IMR-90 (cell line): ENCODE measurements around the gene TMEM212. TPM values are rescaled to one million over a fixed set of nuclear protein-coding genes. Genes with fewer than 3 reads are reported as not detected.
A peak's percentile ranks its signal among the peaks of the same experiment; 100 is the strongest.

Source experiments
- ATAC-seq: fragments of 200-7000 bp; cut with Tn5 transposase; 2 replicates; pipeline ENCODE4 v1.9.1; 2020; ENCODE audit warnings: low read depth, mild to moderate bottlenecking, moderate library complexity
- BruUV-seq: library from RNA; stranded (reverse); fragments of 400-500 nt; replicated peaks from 2 replicates; lab custom pipeline; 2021; lab: Mats Ljungman, UMichigan
- CTCF ChIA-PET: fragments of 300-600 bp; formaldehyde crosslinking; extraction: SDS; loops from one replicate; lab custom pipeline; 2021; ENCODE audit warnings: antibody characterized with exemption; lab: Yijun Ruan, JAX
- POLR2A ChIA-PET: fragments of 300-600 bp; sonication (Branson Sonifier 250); formaldehyde crosslinking; loops from one replicate; lab custom pipeline; 2022; ENCODE audit warnings: antibody characterized with exemption; ENCODE audit not compliant: unreplicated experiment; lab: Charles Lee
- DNase-seq: peaks from one replicate; pipeline ENCODE4 v3.0.0; 2013
- H2AFZ ChIP-seq: replicated peaks from 2 replicates; pipeline ENCODE3; 2013; ENCODE audit warnings: low read length, mild to moderate bottlenecking; ENCODE audit not compliant: poor library complexity
- H2AK5ac ChIP-seq: 2 replicates; pipeline ENCODE4 v1.6.1; 2013; ENCODE audit warnings: low read depth, low read length, inconsistent platforms
- H2AK9ac ChIP-seq: replicated peaks from 2 replicates; pipeline ENCODE3; 2013; ENCODE audit warnings: mild to moderate bottlenecking, low read depth, low read length, moderate library complexity; ENCODE audit not compliant: poor library complexity
- H2BK120ac ChIP-seq: 2 replicates; pipeline ENCODE4 v1.6.1; 2013; ENCODE audit warnings: low read depth, low read length, inconsistent platforms
- H2BK15ac ChIP-seq: 3 replicates; pipeline ENCODE4 v1.6.1; 2013; ENCODE audit warnings: low read depth, low read length, inconsistent platforms
- H2BK20ac ChIP-seq: 2 replicates; pipeline ENCODE4 v1.6.1; 2013; ENCODE audit warnings: low read depth, mild to moderate bottlenecking, inconsistent platforms, low read length, moderate library complexity
- H2BK5ac ChIP-seq: 2 replicates; pipeline ENCODE4 v1.6.1; 2013; ENCODE audit warnings: mild to moderate bottlenecking, low read depth, low read length, inconsistent platforms; ENCODE audit not compliant: poor library complexity, severe bottlenecking
- H3K14ac ChIP-seq: replicated peaks from 2 replicates; pipeline ENCODE4 v1.6.1; 2013; ENCODE audit warnings: low read depth, low read length, inconsistent platforms
- H3K18ac ChIP-seq: 2 replicates; pipeline ENCODE4 v1.6.1; 2013; ENCODE audit warnings: low read depth, low read length, control low read depth
- H3K23ac ChIP-seq: 2 replicates; pipeline ENCODE4 v1.6.1; 2013; ENCODE audit warnings: low read depth, low read length, inconsistent platforms
- H3K27ac ChIP-seq: 2 replicates; pipeline ENCODE4 v1.5.1; 2013; ENCODE audit warnings: mild to moderate bottlenecking, control low read depth, low read length; ENCODE audit not compliant: insufficient read depth
- H3K27me3 ChIP-seq: 2 replicates; pipeline ENCODE4 v1.6.1; 2013; ENCODE audit warnings: low read length; ENCODE audit not compliant: control insufficient read depth, insufficient read depth
- H3K36me3 ChIP-seq: 2 replicates; pipeline ENCODE4 v1.6.1; 2013; ENCODE audit warnings: low read length, mixed read lengths; ENCODE audit not compliant: control insufficient read depth, insufficient read depth
- H3K4ac ChIP-seq: 2 replicates; pipeline ENCODE4 v1.6.1; 2013; ENCODE audit warnings: low read depth, low read length, inconsistent platforms
- H3K4me1 ChIP-seq: 2 replicates; pipeline ENCODE4 v1.6.1; 2013; ENCODE audit warnings: low read length, mixed read lengths; ENCODE audit not compliant: control insufficient read depth, insufficient read depth
- H3K4me2 ChIP-seq: 2 replicates; pipeline ENCODE4 v1.6.1; 2013; ENCODE audit warnings: low read depth, mild to moderate bottlenecking, control low read depth, low read length, moderate library complexity
- H3K4me3 ChIP-seq: 2 replicates; pipeline ENCODE4 v1.5.1; 2013; ENCODE audit warnings: low read depth, mild to moderate bottlenecking, control low read depth, low read length, moderate library complexity; ENCODE audit not compliant: insufficient read depth
- H3K56ac ChIP-seq: 2 replicates; pipeline ENCODE4 v1.6.1; 2013; ENCODE audit warnings: low read length, inconsistent platforms; ENCODE audit not compliant: insufficient read depth; ENCODE audit errors: extremely low read depth
- H3K79me1 ChIP-seq, 2 experiments: 2 replicates each; pipeline ENCODE4 v1.6.1; 2013; ENCODE audit warnings: low read length in 2 of 2, inconsistent platforms in 1 of 2, low read depth in 1 of 2
- H3K9ac ChIP-seq: 2 replicates; pipeline ENCODE4 v1.6.1; 2013; ENCODE audit warnings: low read depth, low read length, control low read depth
- H3K9me1 ChIP-seq: 2 replicates; pipeline ENCODE4 v1.6.1; 2013; ENCODE audit warnings: low read length, inconsistent platforms; ENCODE audit not compliant: insufficient read depth
- H3K9me3 ChIP-seq: 2 replicates; pipeline ENCODE4 v1.6.1; 2013; ENCODE audit warnings: low read length; ENCODE audit not compliant: control insufficient read depth, insufficient read depth
- H4K20me1 ChIP-seq: 2 replicates; pipeline ENCODE4 v1.6.1; 2013; ENCODE audit warnings: low read length, inconsistent platforms; ENCODE audit not compliant: insufficient read depth
- H4K5ac ChIP-seq: 2 replicates; pipeline ENCODE4 v1.6.1; 2013; ENCODE audit warnings: mild to moderate bottlenecking, low read depth, low read length, control low read depth
- H4K8ac ChIP-seq, 2 experiments: 2 replicates each; pipeline ENCODE4 v1.6.1; 2013; ENCODE audit warnings: low read depth in 2 of 2, low read length in 2 of 2, control low read depth in 1 of 2, inconsistent platforms in 1 of 2
- H4K91ac ChIP-seq: 2 replicates; pipeline ENCODE4 v1.6.1; 2013; ENCODE audit warnings: low read depth, low read length, inconsistent platforms; ENCODE audit not compliant: insufficient read depth
- CEBPB ChIP-seq: IDR thresholded peaks from 2 replicates; pipeline ENCODE4 v1.6.1; 2012; ENCODE audit warnings: low read depth, low read length, improper control_type of control experiment
- MXI1 ChIP-seq: IDR thresholded peaks from 2 replicates; pipeline ENCODE4 v1.6.1; 2012; ENCODE audit warnings: low read depth, mild to moderate bottlenecking, low read length, moderate library complexity, borderline replicate concordance
- WGBS, 2 experiments: methylation state at CpG; one replicate each; pipeline versions ENCODE4 v1.1.5 to v1.1.7; 2013; ENCODE audit warnings: missing lambda C conversion rate in 2 of 2; ENCODE audit not compliant: insufficient read length in 1 of 2; ENCODE audit errors: extremely low coverage in 2 of 2; 5-methylcytosine and 5-hydroxymethylcytosine counted together
- dilution Hi-C: fragments of 300-500 bp; cut with HindIII; formaldehyde crosslinking; loops from one replicate; pipeline ENCODE4 v1.14.3; 2018; ENCODE audit warnings: low sequenced_read_pairs; ENCODE audit not compliant: unreplicated experiment
- in situ Hi-C: fragments of 300-500 bp; cut with MboI; formaldehyde crosslinking; loops from 3 replicates; pipeline ENCODE4 v1.14.3; 2019; ENCODE audit warnings: low sequenced_read_pairs, inconsistent platforms, mixed read lengths
- intact Hi-C: fragments of 100-400 bp; cut with micrococcal nuclease; formaldehyde crosslinking; loops from 2 replicates; pipeline ENCODE4 v1.10.0; 2022
- polyA plus RNA-seq, 3 experiments: library from polyadenylated mRNA; depleted of rRNA; stranded (reverse); fragments of >200 nt; gene quantifications; 2 replicates each; pipeline ENCODE4 v1.2.3, GENCODE V29; 2012; ENCODE audit warnings: low replicate concordance in 1 of 3
- total RNA-seq: library from RNA; depleted of rRNA; stranded (reverse); fragments of >200 nt; gene quantifications from 2 replicates; pipeline ENCODE4 v1.2.3, GENCODE V29; 2012

The TMEM212 gene
- total and polyA plus RNA-seq, 2 of the 4 experiments (the other 2 are of a cell fraction) = not detected

DNA sequence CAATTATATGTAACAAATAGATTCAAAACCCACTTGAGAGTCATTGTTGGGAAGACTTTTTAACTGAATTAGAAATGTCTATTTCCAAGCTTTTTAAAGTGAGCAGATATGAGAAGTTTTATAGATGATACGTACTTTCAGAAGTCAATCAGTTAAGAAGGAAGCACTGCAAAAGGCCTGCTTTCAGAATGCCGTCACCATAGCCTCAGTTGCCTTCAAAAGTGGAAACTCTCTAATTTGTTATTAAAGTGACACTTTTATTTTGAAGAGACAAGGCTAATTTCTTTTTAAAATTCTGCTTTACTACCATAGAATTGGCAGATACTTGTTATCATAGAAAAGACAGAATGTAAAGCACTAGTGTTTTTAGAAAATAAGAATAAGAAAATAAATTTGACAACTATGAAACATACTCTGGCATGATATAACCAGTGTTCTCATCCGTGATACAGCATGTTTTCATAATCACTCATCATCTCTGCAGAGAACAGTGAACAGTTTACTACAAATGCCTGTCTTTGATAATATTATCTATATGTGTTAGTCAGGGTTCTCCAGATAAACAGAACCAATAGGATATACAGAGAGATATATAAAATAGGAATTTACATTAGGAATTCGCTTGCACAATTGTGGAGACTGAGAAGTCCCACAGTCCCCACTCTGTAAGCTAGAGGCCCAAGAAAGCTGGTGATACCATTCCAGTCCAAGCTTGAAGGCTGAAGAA, 25.9 kb upstream of the TMEM212 start:
- Histone ChIP-seq H2BK120ac (no peak overlapping the region; the same call in 1 of the 2 replicates), H3K14ac (no peak overlapping the region; the same call in 1 of the 2 replicates), H2AK9ac (no peak overlapping the region), H3K23ac (no peak overlapping the region), H3K27ac (no peak overlapping the region), H3K4me3 (no peak overlapping the region), H2BK5ac (no peak overlapping the region), H4K8ac (no peak overlapping the region), H2AK5ac (no peak overlapping the region), H3K4ac (peak overlapping the region; percentile 3; the same call in 1 of the 2 replicates), H3K27me3 (no peaks in the 10 kb centered on the region), H3K4me2 (no peak overlapping the region), H4K91ac (no peak overlapping the region), H2AFZ (no peak overlapping the region), H3K9me1 (no peaks in the 10 kb centered on the region), H3K4me1 (peaks cover 2% of the 10 kb centered on the region; the same call in 1 of the 2 replicates), H3K79me1 (no peaks in the 10 kb centered on the region), H3K56ac (no peak overlapping the region), H3K9ac (no peak overlapping the region), H4K5ac (no peak overlapping the region), H2BK15ac (0 out of 3 replicates have a peak overlapping the region, but pooled peaks have one; percentile 16), H3K18ac (0 out of 2 replicates have a peak overlapping the region, but pooled peaks have one; percentile 20), H3K9me3 (no peaks in the 10 kb centered on the region), H4K20me1 (no peaks in the 10 kb centered on the region), H2BK20ac (no peak overlapping the region), H3K36me3 (no peaks in the 10 kb centered on the region)
- ChIA-PET CTCF (no interaction called here), POLR2A (no interaction called here)
- in situ Hi-C loops = no loop called here
- peak; percentile 58 for DNase-seq
- dilution Hi-C loops = no loop called here
- intact Hi-C loops = no loop called here
- ATAC-seq = no peak; the same call in 1 of the 2 replicates
- no CpG with 5 or more reads among the region's 4 CpGs for WGBS, 2 experiments
- TF ChIP-seq MXI1 (no peak), CEBPB (peak; percentile 49; the same call in 1 of the 2 replicates)
- BruUV-seq = no TSS peak
